ENCODE data around the gene SPAG8. TPM values are rescaled to one million over a fixed set of nuclear protein-coding genes. Genes with fewer than 3 reads are reported as not detected.

The SPAG8 gene
- total and polyA plus RNA-seq, 2 donors from 2014 or later: 2.4 to 6.1 TPM

GRCh38 chr9:35859310-35859989 is 47.4 kb upstream of the SPAG8 start:
- no peak overlapping the region for H3K4me3 ChIP-seq (ENCODE audit: low read length in 3 of 3)
- no peaks in the 10 kb centered on the region for H3K36me3 ChIP-seq (ENCODE audit: control insufficient read depth in 2 of 3, insufficient read depth in 3 of 3, low read length in 3 of 3)
- no peak overlapping the region for H3K9ac ChIP-seq (ENCODE audit: low read length in 3 of 3)
- FAIRE-seq: no peak
- H3K27ac ChIP-seq (ENCODE audit: low read depth in 2 of 2, low read length in 2 of 2): no peak overlapping the region
- TF ChIP-seq, protein P1, sequence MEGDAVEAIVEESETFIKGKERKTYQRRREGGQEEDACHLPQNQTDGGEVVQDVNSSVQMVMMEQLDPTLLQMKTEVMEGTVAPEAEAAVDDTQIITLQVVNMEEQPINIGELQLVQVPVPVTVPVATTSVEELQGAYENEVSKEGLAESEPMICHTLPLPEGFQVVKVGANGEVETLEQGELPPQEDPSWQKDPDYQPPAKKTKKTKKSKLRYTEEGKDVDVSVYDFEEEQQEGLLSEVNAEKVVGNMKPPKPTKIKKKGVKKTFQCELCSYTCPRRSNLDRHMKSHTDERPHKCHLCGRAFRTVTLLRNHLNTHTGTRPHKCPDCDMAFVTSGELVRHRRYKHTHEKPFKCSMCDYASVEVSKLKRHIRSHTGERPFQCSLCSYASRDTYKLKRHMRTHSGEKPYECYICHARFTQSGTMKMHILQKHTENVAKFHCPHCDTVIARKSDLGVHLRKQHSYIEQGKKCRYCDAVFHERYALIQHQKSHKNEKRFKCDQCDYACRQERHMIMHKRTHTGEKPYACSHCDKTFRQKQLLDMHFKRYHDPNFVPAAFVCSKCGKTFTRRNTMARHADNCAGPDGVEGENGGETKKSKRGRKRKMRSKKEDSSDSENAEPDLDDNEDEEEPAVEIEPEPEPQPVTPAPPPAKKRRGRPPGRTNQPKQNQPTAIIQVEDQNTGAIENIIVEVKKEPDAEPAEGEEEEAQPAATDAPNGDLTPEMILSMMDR (IDR thresholded peaks at IDR 0.05; ENCODE audit: borderline replicate concordance, extremely low read depth, insufficient read depth): no peak
- intact Hi-C loops (cut with DNase I): no loop called here
- peak in 2 of 5 donors; percentile 9 to 24 for DNase-seq
- H3K27me3 ChIP-seq (ENCODE audit: control insufficient read depth, insufficient read depth, low read length): no peaks in the 10 kb centered on the region
- no peaks in the 10 kb centered on the region for H3K4me1 ChIP-seq (ENCODE audit: control insufficient read depth in 2 of 3, insufficient read depth in 2 of 3, low read depth in 1 of 3, low read length in 3 of 3)
- no peaks in the 10 kb centered on the region for H3K9me3 ChIP-seq (ENCODE audit: control insufficient read depth in 2 of 3, insufficient read depth in 1 of 3, low read length in 3 of 3)

DNA sequence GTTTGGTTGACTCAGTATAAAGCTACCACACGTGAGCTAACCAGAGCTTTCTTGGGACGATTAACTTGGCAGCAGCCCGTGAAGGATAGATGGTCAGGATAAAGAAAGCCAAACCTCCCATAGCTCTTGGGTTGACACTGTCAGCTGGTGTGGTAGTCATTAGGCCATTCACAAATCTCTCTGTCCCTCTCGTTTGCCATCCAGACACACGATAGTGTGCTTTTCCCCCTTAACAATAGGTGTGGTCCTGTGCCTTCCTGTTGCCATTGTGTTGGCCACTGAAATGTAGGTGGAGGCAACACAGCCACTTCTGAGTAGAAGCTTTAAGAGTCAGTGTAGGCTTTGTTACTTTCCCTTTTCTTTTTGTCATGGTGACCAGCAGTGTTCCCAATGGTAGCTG is 46.4 kb upstream of the SPAG8 start:
- FAIRE-seq: no peak
- no peaks in the 10 kb centered on the region for H3K9me3 ChIP-seq (ENCODE audit: control insufficient read depth in 2 of 3, insufficient read depth in 1 of 3, low read length in 3 of 3)
- intact Hi-C loops (cut with DNase I): no loop called here

DNA sequence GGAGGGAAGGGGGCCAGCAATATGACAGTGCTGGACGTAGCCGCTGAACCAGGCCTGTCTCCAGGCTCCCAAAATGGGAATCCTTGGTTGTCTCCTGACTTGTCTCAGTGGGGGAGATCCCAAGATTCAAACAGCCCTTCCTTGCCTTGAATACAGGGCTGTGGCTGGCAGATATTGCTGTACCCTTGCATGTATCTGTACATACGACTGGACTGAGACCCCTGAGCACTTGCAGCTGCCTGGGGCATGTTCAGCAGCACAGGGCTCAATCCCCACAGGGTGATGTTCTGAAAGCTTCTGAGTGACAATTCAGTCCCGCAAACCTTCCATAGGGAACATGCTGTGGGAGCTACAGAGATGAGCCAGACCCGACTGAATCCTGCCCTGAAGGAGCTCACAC is 44.8 kb upstream of the SPAG8 start:
- FAIRE-seq: no peak
- TF ChIP-seq, protein P1 (IDR thresholded peaks at IDR 0.05; ENCODE audit: borderline replicate concordance, extremely low read depth, insufficient read depth): no peak
- no peak overlapping the region for H3K27ac ChIP-seq (ENCODE audit: low read depth in 2 of 2, low read length in 2 of 2)
- no peak overlapping the region for H3K4me3 ChIP-seq (ENCODE audit: low read length in 3 of 3)
- no peaks in the 10 kb centered on the region for H3K9me3 ChIP-seq (ENCODE audit: control insufficient read depth in 2 of 3, insufficient read depth in 1 of 3, low read length in 3 of 3)
- no peaks in the 10 kb centered on the region for H3K4me1 ChIP-seq (ENCODE audit: control insufficient read depth in 2 of 3, insufficient read depth in 2 of 3, low read depth in 1 of 3, low read length in 3 of 3)
- peak in 2 of 5 donors; percentile 5 to 16 for DNase-seq
- H3K36me3 ChIP-seq (ENCODE audit: control insufficient read depth in 2 of 3, insufficient read depth in 3 of 3, low read length in 3 of 3): no peaks in the 10 kb centered on the region
- no peak overlapping the region for H3K9ac ChIP-seq (ENCODE audit: low read length in 3 of 3)
- intact Hi-C loops (cut with DNase I): no loop called here
- H3K27me3 ChIP-seq (ENCODE audit: control insufficient read depth, insufficient read depth, low read length): no peaks in the 10 kb centered on the region

More for the DNA sequence above, 46.4 kb upstream of the SPAG8 start:
- H3K27ac ChIP-seq (ENCODE audit: low read depth in 2 of 2, low read length in 2 of 2): no peak overlapping the region
- no peaks in the 10 kb centered on the region for H3K36me3 ChIP-seq (ENCODE audit: control insufficient read depth in 2 of 3, insufficient read depth in 3 of 3, low read length in 3 of 3)
- DNase-seq: no peak
- no peak overlapping the region for H3K4me3 ChIP-seq (ENCODE audit: low read length in 3 of 3)
- H3K27me3 ChIP-seq (ENCODE audit: control insufficient read depth, insufficient read depth, low read length): no peaks in the 10 kb centered on the region
- H3K4me1 ChIP-seq (ENCODE audit: control insufficient read depth in 2 of 3, insufficient read depth in 2 of 3, low read depth in 1 of 3, low read length in 3 of 3): no peaks in the 10 kb centered on the region
- H3K9ac ChIP-seq (ENCODE audit: low read length in 3 of 3): no peak overlapping the region
- TF ChIP-seq, protein P1 (IDR thresholded peaks at IDR 0.05; ENCODE audit: borderline replicate concordance, extremely low read depth, insufficient read depth): no peak
